RPMI7951 (cell line): Measurements from ENCODE around the gene GBP6. TPM values are rescaled to one million over a fixed set of nuclear protein-coding genes. Genes with fewer than 3 reads are reported as not detected.
A peak's percentile ranks its signal among the peaks of the same experiment; 100 is the strongest.
"Not testable (repeated sequence)": the region's sequence is repeated elsewhere in the genome, so short reads cannot be mapped to it uniquely, and the experiment has no call there.

Experiments used
- DNase-seq: peaks from one replicate; pipeline ENCODE4 v3.0.0-alpha.2; 2012; ENCODE audit warnings: low read depth
- total RNA-seq: library from RNA; depleted of rRNA; stranded (reverse); fragments of >200 nt; shearing (Covaris generic); gene quantifications from 2 replicates; pipeline ENCODE4 v1.2.3, GENCODE V29; 2014; rRNA removed

Gene GBP6
- not detected in 2 replicates for total RNA-seq

GRCh38 chr1:89363638-89364536, at the start of gene GBP6:
Gene GBP6 (plus strand): TSS chr1:89364059. CDS start chr1:89368552, 4,493 bp downstream.
- no peak for DNase-seq

- DNase-seq, result no peak
Observed at GRCh38 chr1:89322402-89322801, 41.5 kb upstream of the GBP6 start.

- DNase-seq, result no peak
Observed at GRCh38 chr1:89331890-89332289, 32.0 kb upstream of the GBP6 start.

GRCh38 chr1:89332461-89332860, 31.4 kb upstream of the GBP6 start:
- DNase-seq, result no peak

GRCh38 chr1:89335486-89335885, 28.4 kb upstream of the GBP6 start:
- no peak for DNase-seq

- DNase-seq, result no peak
Observed at GRCh38 chr1:89337903-89338302, 26.0 kb upstream of the GBP6 start.

- no peak for DNase-seq
Observed at GRCh38 chr1:89339039-89339438, 24.8 kb upstream of the GBP6 start.

- DNase-seq, result not testable (repeated sequence)
Observed at GRCh38 chr1:89345479-89345878, 18.4 kb upstream of the GBP6 start.

GRCh38 chr1:89347296-89347695, 16.6 kb upstream of the GBP6 start:
- no peak for DNase-seq

- DNase-seq, result no peak
Observed at GRCh38 chr1:89350298-89350697, 13.6 kb upstream of the GBP6 start.

GRCh38 chr1:89351597-89352311, 12.1 kb upstream of the GBP6 start:
- no peak for DNase-seq

GRCh38 chr1:89352421-89352820, 11.4 kb upstream of the GBP6 start:
- no peak for DNase-seq

GRCh38 chr1:89354205-89354604, 9.7 kb upstream of the GBP6 start:
- no peak for DNase-seq

GRCh38 chr1:89355056-89355455, 8.8 kb upstream of the GBP6 start:
- no peak for DNase-seq

- DNase-seq, result peak; percentile 37
Observed at GRCh38 chr1:89356658-89357400, 7.0 kb upstream of the GBP6 start.

GRCh38 chr1:89358287-89358893, 5.5 kb upstream of the GBP6 start:
- peak; percentile 58 for DNase-seq

- no peak for DNase-seq
Observed at GRCh38 chr1:89360716-89361115, 3.1 kb upstream of the GBP6 start.

GRCh38 chr1:89361681-89362080, 2.2 kb upstream of the GBP6 start:
- DNase-seq, result no peak

- peak; percentile 20 for DNase-seq
Observed at GRCh38 chr1:89363196-89363595, 663 bp upstream of the GBP6 start.

GRCh38 chr1:89364954-89365550, 1.2 kb downstream of the GBP6 start:
- DNase-seq, result no peak

- no peak for DNase-seq
Observed at GRCh38 chr1:89367221-89367620, 3.4 kb downstream of the GBP6 start.
